Upper lobe of right lung (tissue), 1 donor: ENCODE measurements around the gene COPS3. TPM values are rescaled to one million over a fixed set of nuclear protein-coding genes. Genes with fewer than 3 reads are reported as not detected.

Source experiments
- ATAC-seq: fragments of 200-7000 bp; cut with Tn5 transposase; one replicate; pipeline ENCODE4 v1.9.1; 2020; ENCODE audit warnings: mild to moderate bottlenecking, moderate library complexity
- DNase-seq: peaks from one replicate; pipeline ENCODE4 v3.0.0-alpha.2; 2020
- H3K27ac ChIP-seq: fragments of 200-600 bp; one replicate; pipeline ENCODE4 v1.8.0; 2022
- H3K27me3 ChIP-seq: fragments of 200-600 bp; one replicate; pipeline ENCODE4 v1.8.0; 2022; ENCODE audit warnings: mild to moderate bottlenecking
- H3K36me3 ChIP-seq: fragments of 200-600 bp; one replicate; pipeline ENCODE4 v1.8.0; 2022
- H3K4me1 ChIP-seq: fragments of 200-600 bp; one replicate; pipeline ENCODE4 v1.8.0; 2022
- H3K4me3 ChIP-seq: fragments of 200-600 bp; one replicate; pipeline ENCODE4 v1.8.0; 2022; ENCODE audit warnings: mild to moderate bottlenecking
- H3K9me3 ChIP-seq: fragments of 200-600 bp; one replicate; pipeline ENCODE4 v1.8.0; 2022
- CTCF ChIP-seq: fragments of 200-600 bp; IDR thresholded peaks from one replicate; pipeline ENCODE4 v1.8.0; 2022; ENCODE audit warnings: antibody characterized with exemption
- intact Hi-C: fragments of 100-400 bp; cut with DNase I; formaldehyde crosslinking; loops from one replicate; pipeline ENCODE4 v1.11.0; 2022
- total RNA-seq: library from RNA; stranded (reverse); fragmentation: NEBNext Ultra II Directional; extraction: Animal tissue kit (Norgen Biotek cat#: 25700); gene quantifications from one replicate; pipeline ENCODE4 v1.2.1, GENCODE V29; 2021
- donor health status: DM: no; HTN: yes; CAD: no; lungs with severe emphysema.

COPS3 gene
- total RNA-seq, 1 donor from 2014 or later = 47.1 TPM

DNA sequence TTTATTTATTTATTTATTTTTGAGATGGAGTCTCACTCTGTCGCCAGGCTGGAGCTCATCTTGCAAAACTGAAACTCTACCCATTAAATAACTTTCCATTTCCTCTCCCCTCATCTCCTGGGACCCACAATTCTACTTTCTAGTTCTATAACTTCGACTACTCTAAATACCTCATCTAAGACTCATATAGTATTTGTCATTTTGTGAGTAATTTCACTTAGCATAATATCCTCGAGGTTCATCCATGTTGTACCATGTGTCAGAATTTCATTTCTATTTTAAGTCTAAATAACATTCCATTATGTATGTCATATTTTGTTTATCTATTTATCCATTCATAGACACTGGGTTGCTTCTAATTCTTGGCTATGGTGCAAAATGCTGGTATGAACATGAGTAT is 17.1 kb upstream of the COPS3 start:
- ATAC-seq (no peak), DNase-seq (no peak)
- no peak overlapping the region for H3K4me3 ChIP-seq
- no peaks in the 10 kb centered on the region for H3K27me3 ChIP-seq
- H3K36me3 ChIP-seq = no peaks in the 10 kb centered on the region
- TF ChIP-seq CTCF = no peak
- intact Hi-C loops = no loop called here
- H3K4me1 ChIP-seq = peaks cover 8% of the 10 kb centered on the region
- no peak overlapping the region for H3K27ac ChIP-seq
- H3K9me3 ChIP-seq = no peaks in the 10 kb centered on the region

DNA sequence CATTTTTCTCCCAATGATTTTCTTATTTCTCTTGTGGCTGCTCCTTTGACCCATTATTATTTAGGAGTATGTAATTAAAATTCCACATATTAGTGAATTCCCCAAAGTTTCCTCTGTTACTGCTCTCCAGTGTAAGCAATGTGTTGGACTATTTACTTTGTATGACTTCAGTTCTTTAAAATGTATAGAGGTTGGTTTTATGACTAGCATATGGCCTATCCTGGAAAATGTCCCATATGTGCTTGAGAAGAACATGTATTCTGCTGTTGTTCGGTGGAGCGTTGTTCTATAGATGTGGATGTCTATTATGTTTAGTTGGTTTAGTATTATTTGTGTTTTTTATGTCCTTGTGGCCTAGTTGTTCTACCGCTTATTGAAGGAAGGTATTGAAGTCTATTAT is 16.2 kb upstream of the COPS3 start:
- intact Hi-C loops = no loop called here
- no peak for TF ChIP-seq CTCF
- ATAC-seq = no peak
- no peaks in the 10 kb centered on the region for H3K27me3 ChIP-seq
- DNase-seq = no peak
- H3K4me3 ChIP-seq = no peak overlapping the region
- H3K36me3 ChIP-seq = no peaks in the 10 kb centered on the region
- no peak overlapping the region for H3K27ac ChIP-seq
- peaks cover 8% of the 10 kb centered on the region for H3K4me1 ChIP-seq
- no peaks in the 10 kb centered on the region for H3K9me3 ChIP-seq

DNA sequence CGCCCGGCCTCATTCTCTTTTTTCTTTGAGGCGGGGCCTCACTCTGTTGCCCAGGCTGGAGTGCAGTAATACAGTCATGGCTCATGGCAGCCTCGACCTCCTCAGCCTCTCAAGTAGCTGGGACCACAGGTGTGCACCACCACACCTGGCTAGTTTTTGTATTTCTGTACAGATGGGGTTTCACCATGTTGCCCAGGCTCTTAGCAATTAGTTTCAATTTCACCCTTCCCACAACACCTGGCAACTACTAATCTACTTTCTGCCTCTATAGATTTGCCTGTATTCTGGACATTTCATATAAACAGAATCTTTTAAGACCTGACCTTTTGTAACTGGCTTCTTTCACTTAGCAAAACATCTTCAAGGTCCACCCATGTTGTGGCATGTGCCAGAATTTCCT is 14.1 kb upstream of the COPS3 start:
- no peak for ATAC-seq
- TF ChIP-seq CTCF = no peak
- intact Hi-C loops = no loop called here

DNA sequence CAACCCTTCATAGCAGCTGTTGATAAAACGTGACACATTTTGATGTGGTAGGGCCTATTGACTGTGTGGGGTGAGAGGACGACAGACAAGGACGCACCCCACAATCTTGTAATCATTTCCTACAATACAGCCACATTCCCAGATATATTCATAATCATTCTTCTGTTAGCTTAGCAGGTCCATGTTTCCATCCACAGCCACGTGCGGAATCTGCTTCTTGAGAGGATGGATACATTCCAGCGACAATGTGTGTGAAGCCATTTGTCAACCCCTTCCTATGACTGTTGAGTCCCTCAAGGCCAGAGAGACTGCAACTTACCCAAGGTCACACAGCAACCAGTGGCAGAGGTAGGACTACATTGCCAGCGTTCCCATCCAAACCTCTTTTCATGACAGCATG is 8.7 kb upstream of the COPS3 start:
- TF ChIP-seq CTCF = no peak
- no peak for ATAC-seq
- Histone ChIP-seq H3K27ac (no peak overlapping the region), H3K9me3 (no peaks in the 10 kb centered on the region), H3K36me3 (no peaks in the 10 kb centered on the region), H3K4me1 (no peaks in the 10 kb centered on the region), H3K27me3 (no peaks in the 10 kb centered on the region), H3K4me3 (no peak overlapping the region)
- intact Hi-C loops = no loop called here
- no peak for DNase-seq

More for the DNA sequence above, 14.1 kb upstream of the COPS3 start:
- DNase-seq = no peak
- no peaks in the 10 kb centered on the region for H3K9me3 ChIP-seq
- no peak overlapping the region for H3K4me3 ChIP-seq
- no peak overlapping the region for H3K27ac ChIP-seq
- no peaks in the 10 kb centered on the region for H3K27me3 ChIP-seq
- no peaks in the 10 kb centered on the region for H3K36me3 ChIP-seq
- H3K4me1 ChIP-seq = no peaks in the 10 kb centered on the region

GRCh38 chr17:17289086-17289485 is 8.0 kb upstream of the COPS3 start:
- Histone ChIP-seq H3K4me3 (no peak overlapping the region), H3K27me3 (no peaks in the 10 kb centered on the region), H3K4me1 (no peaks in the 10 kb centered on the region), H3K27ac (no peak overlapping the region), H3K36me3 (no peaks in the 10 kb centered on the region), H3K9me3 (no peaks in the 10 kb centered on the region)
- no peak for DNase-seq
- no peak for ATAC-seq
- intact Hi-C loops = no loop called here
- TF ChIP-seq CTCF = no peak

GRCh38 chr17:17285951-17286350 is 4.9 kb upstream of the COPS3 start:
- Histone ChIP-seq H3K9me3 (no peaks in the 10 kb centered on the region), H3K27me3 (no peaks in the 10 kb centered on the region), H3K4me3 (no peak overlapping the region), H3K27ac (no peak overlapping the region), H3K4me1 (peaks cover 7% of the 10 kb centered on the region), H3K36me3 (no peaks in the 10 kb centered on the region)
- intact Hi-C loops = no loop called here
- ATAC-seq = no peak
- TF ChIP-seq CTCF = no peak
- DNase-seq = no peak
